Measurements from ENCODE around the gene DENND11.
A peak's percentile ranks its signal among the peaks of the same experiment; 100 is the strongest.
"Not testable (repeated sequence)": the region's sequence is repeated elsewhere in the genome, so short reads cannot be mapped to it uniquely, and the experiment has no call there.

Gene DENND11

GRCh38 chr7:141706239-141707064 is 4.5 kb upstream of the DENND11 start:
- no peak for DNase-seq

- no peak for DNase-seq
Measured at GRCh38 chr7:141704741-141705140, 2.8 kb upstream of the DENND11 start.

GRCh38 chr7:141704112-141704511 is 2.1 kb upstream of the DENND11 start:
- no peak for DNase-seq

- DNase-seq = no peak
Measured at GRCh38 chr7:141702892-141703291, 926 bp upstream of the DENND11 start.

- DNase-seq = peak; percentile 78
Measured at GRCh38 chr7:141701489-141702046, 398 bp downstream of the DENND11 start.

- peak; percentile 16 for DNase-seq
Measured at GRCh38 chr7:141700848-141701371, 1.1 kb downstream of the DENND11 start.

- no peak for DNase-seq
Measured at GRCh38 chr7:141700296-141700847, 1.6 kb downstream of the DENND11 start.

- no peak for DNase-seq
Measured at GRCh38 chr7:141699860-141700259, 2.1 kb downstream of the DENND11 start.

- no peak for DNase-seq
Measured at GRCh38 chr7:141698247-141699015, 3.5 kb downstream of the DENND11 start.

- no peak for DNase-seq
Measured at GRCh38 chr7:141697211-141697871, 4.6 kb downstream of the DENND11 start.

- DNase-seq = no peak
Measured at GRCh38 chr7:141696348-141696747, 5.6 kb downstream of the DENND11 start.

- no peak for DNase-seq
Measured at GRCh38 chr7:141695803-141696289, 6.1 kb downstream of the DENND11 start.

GRCh38 chr7:141693082-141693481 is 8.9 kb downstream of the DENND11 start:
- DNase-seq = no peak

GRCh38 chr7:141691961-141692360 is 10.0 kb downstream of the DENND11 start:
- no peak for DNase-seq

- no peak for DNase-seq
Measured at GRCh38 chr7:141691540-141691939, 10.4 kb downstream of the DENND11 start.

- not testable (repeated sequence) for DNase-seq
Measured at GRCh38 chr7:141689072-141689825, 12.7 kb downstream of the DENND11 start.

- no peak for DNase-seq
Measured at GRCh38 chr7:141688043-141688442, 13.9 kb downstream of the DENND11 start.

- no peak for DNase-seq
Measured at GRCh38 chr7:141686670-141687069, 15.3 kb downstream of the DENND11 start.

GRCh38 chr7:141686074-141686473 is 15.9 kb downstream of the DENND11 start:
- DNase-seq = no peak

- DNase-seq = no peak
Measured at GRCh38 chr7:141685285-141686023, 16.5 kb downstream of the DENND11 start.

- DNase-seq = no peak
Measured at GRCh38 chr7:141679014-141679413, 23.0 kb downstream of the DENND11 start.

All from stimulated activated CD4-positive, alpha-beta T cell treated with anti-CD3 and anti-CD28 coated beads, Interleukin-15, amount 100 ng/mL, for 24 hours (primary cell).